Calu3 (cell line): Measurements from ENCODE around the gene IL19. TPM values are rescaled to one million over a fixed set of nuclear protein-coding genes. Genes with fewer than 3 reads are reported as not detected.

Source experiments
- BruUV-seq: library from RNA; stranded (reverse); fragments of 400-500 nt; replicated peaks from 2 replicates; lab custom pipeline; 2021; lab: Mats Ljungman, UMichigan
- CTCF ChIA-PET: fragments of 300-600 bp; sonication (Branson Sonifier 250); formaldehyde crosslinking; loops from one replicate; lab custom pipeline; 2022; ENCODE audit warnings: antibody characterized with exemption; lab: Charles Lee
- DNase-seq: peaks from one replicate; pipeline ENCODE4 v3.0.0; 2022
- H3K27ac Mint-ChIP-seq: one replicate; pipeline ENCODE4 v1.8.0; 2022; ENCODE audit warnings: mixed read lengths; ENCODE audit not compliant: unreplicated experiment
- H3K27me3 Mint-ChIP-seq: one replicate; pipeline ENCODE4 v1.8.0; 2022; ENCODE audit warnings: mixed read lengths; ENCODE audit not compliant: unreplicated experiment
- H3K36me3 Mint-ChIP-seq: one replicate; pipeline ENCODE4 v1.8.0; 2022; ENCODE audit warnings: mild to moderate bottlenecking, moderate library complexity, mixed read lengths; ENCODE audit not compliant: insufficient read depth, unreplicated experiment
- H3K4me1 Mint-ChIP-seq: one replicate; pipeline ENCODE4 v1.8.0; 2022; ENCODE audit warnings: mild to moderate bottlenecking, low read depth, mixed read lengths; ENCODE audit not compliant: unreplicated experiment
- H3K4me3 Mint-ChIP-seq: one replicate; pipeline ENCODE4 v1.8.0; 2022; ENCODE audit warnings: mild to moderate bottlenecking, low read depth, moderate library complexity, mixed read lengths; ENCODE audit not compliant: unreplicated experiment
- H3K9me3 Mint-ChIP-seq: one replicate; pipeline ENCODE4 v1.8.0; 2022; ENCODE audit warnings: low read depth, mixed read lengths; ENCODE audit not compliant: unreplicated experiment
- CTCF ChIP-seq: fragments of 200-600 bp; IDR thresholded peaks from one replicate; pipeline ENCODE4 v1.8.0; 2022; ENCODE audit warnings: antibody characterized with exemption; ENCODE audit not compliant: unreplicated experiment
- intact Hi-C: fragments of 100-400 bp; cut with micrococcal nuclease; formaldehyde crosslinking; loops from one replicate; pipeline ENCODE4 v1.10.0; 2022; ENCODE audit not compliant: unreplicated experiment
- total RNA-seq: library from RNA; stranded (reverse); gene quantifications from 2 replicates; pipeline ENCODE4 v1.2.3, GENCODE V29; 2022

IL19 gene
- total RNA-seq, 1 experiment from 2014 or later, result not detected

- intact Hi-C loops, result no loop called here
- no peak for TF ChIP-seq CTCF
- Mint-ChIP-seq H3K27ac (no peak overlapping the region), H3K9me3 (no peaks in the 10 kb centered on the region), H3K4me3 (no peak overlapping the region), H3K27me3 (peaks cover 81% of the 10 kb centered on the region), H3K36me3 (no peaks in the 10 kb centered on the region), H3K4me1 (no peaks in the 10 kb centered on the region)
- CTCF ChIA-PET, result no interaction called here
- no TSS peak for BruUV-seq
- no peak for DNase-seq
Measured at GRCh38 chr1:206843626-206844025, 73.1 kb downstream of the IL19 start.

- CTCF ChIA-PET, result interaction anchor here (1.8 kb wide), 1 partner anchor 63 kb away, joined by 6 read pairs; no protein-coding TSS in a partner anchor
- no peak for DNase-seq
- intact Hi-C loops, result no loop called here
- Mint-ChIP-seq H3K4me3 (no peak overlapping the region), H3K36me3 (no peaks in the 10 kb centered on the region), H3K4me1 (no peaks in the 10 kb centered on the region), H3K27ac (no peak overlapping the region), H3K9me3 (no peaks in the 10 kb centered on the region), H3K27me3 (peaks cover 81% of the 10 kb centered on the region)
- no peak for TF ChIP-seq CTCF
- BruUV-seq, result no TSS peak
Measured at GRCh38 chr1:206846487-206846886, 75.9 kb downstream of the IL19 start.

- Mint-ChIP-seq H3K9me3 (no peaks in the 10 kb centered on the region), H3K27ac (no peak overlapping the region), H3K36me3 (no peaks in the 10 kb centered on the region), H3K4me3 (no peak overlapping the region), H3K4me1 (no peaks in the 10 kb centered on the region), H3K27me3 (peaks cover 81% of the 10 kb centered on the region)
- CTCF ChIA-PET, result interaction anchor here (1.8 kb wide), 1 partner anchor 62 kb away, joined by 6 read pairs; no protein-coding TSS in a partner anchor
- BruUV-seq, result no TSS peak
- DNase-seq, result no peak
- intact Hi-C loops, result no loop called here
- TF ChIP-seq CTCF, result no peak
Measured at GRCh38 chr1:206847337-206847834, 76.8 kb downstream of the IL19 start.

- DNase-seq, result no peak
- TF ChIP-seq CTCF, result no peak
- CTCF ChIA-PET, result interaction anchor here (1.8 kb wide), 1 partner anchor 61 kb away, joined by 6 read pairs; no protein-coding TSS in a partner anchor
- Mint-ChIP-seq H3K27me3 (peaks cover 81% of the 10 kb centered on the region), H3K9me3 (no peaks in the 10 kb centered on the region), H3K27ac (no peak overlapping the region), H3K4me1 (no peaks in the 10 kb centered on the region), H3K4me3 (no peak overlapping the region), H3K36me3 (no peaks in the 10 kb centered on the region)
- intact Hi-C loops, result no loop called here
- BruUV-seq, result no TSS peak
Measured at GRCh38 chr1:206847946-206848345, 77.4 kb downstream of the IL19 start.
